GM12878 (cell line): ENCODE measurements around the gene ADCY10.

Experiments used
- CTCF ChIP-seq, 3 experiments: IDR thresholded peaks in 2 of 3; conservative IDR thresholded peaks in 1 of 3; 2 replicates each; pipeline ENCODE4 v1.5.1; 2011; ENCODE audit warnings: low read depth in 3 of 3, low read length in 3 of 3, mild to moderate bottlenecking in 3 of 3, control low read depth in 2 of 3, moderate library complexity in 2 of 3, inconsistent platforms in 1 of 3, mixed read lengths in 1 of 3; ENCODE audit not compliant: control insufficient read depth in 2 of 3, insufficient read depth in 1 of 3; ENCODE audit errors: extremely low read depth in 1 of 3
- DPF2 ChIP-seq: fragments of 450-650 bp; IDR thresholded peaks from 2 replicates; pipeline ENCODE4 v1.6.1; 2017; ENCODE audit warnings: mild to moderate bottlenecking
- NFIC ChIP-seq: IDR thresholded peaks from 2 replicates; pipeline ENCODE4 v1.6.1; 2012; ENCODE audit warnings: low read depth, mild to moderate bottlenecking, inconsistent platforms, low read length, moderate library complexity
- RBBP5 ChIP-seq: fragments of 200-600 bp; sonication (generic); conservative IDR thresholded peaks from 2 replicates; pipeline ENCODE4 v1.6.1; 2016
- WRNIP1 ChIP-seq: IDR thresholded peaks from 2 replicates; pipeline ENCODE4 v1.6.1; 2011; ENCODE audit warnings: low read depth, low read length, improper control_type of control experiment, borderline replicate concordance
- TF ChIP-seq, protein P1 (sequence below): fragments of 450-650 bp; conservative IDR thresholded peaks from 2 replicates; pipeline ENCODE4 v1.6.1; 2017; ENCODE audit warnings: mild to moderate bottlenecking, moderate library complexity

GRCh38 chr1:167890400-167890799 lies 23.5 kb downstream of the ADCY10 start:
- TF ChIP-seq WRNIP1 (no peak), NFIC (no peak), DPF2 (no peak), CTCF (IDR thresholded peaks at IDR 0.05 in 2 of 3, conservative IDR thresholded peaks at IDR 0.05 in 1 of 3; ENCODE audit: control insufficient read depth in 2 of 3, extremely low read depth in 1 of 3, insufficient read depth in 1 of 3, low read depth in 3 of 3, low read length in 3 of 3) (no peak), RBBP5 (no peak)
- TF ChIP-seq, protein P1, sequence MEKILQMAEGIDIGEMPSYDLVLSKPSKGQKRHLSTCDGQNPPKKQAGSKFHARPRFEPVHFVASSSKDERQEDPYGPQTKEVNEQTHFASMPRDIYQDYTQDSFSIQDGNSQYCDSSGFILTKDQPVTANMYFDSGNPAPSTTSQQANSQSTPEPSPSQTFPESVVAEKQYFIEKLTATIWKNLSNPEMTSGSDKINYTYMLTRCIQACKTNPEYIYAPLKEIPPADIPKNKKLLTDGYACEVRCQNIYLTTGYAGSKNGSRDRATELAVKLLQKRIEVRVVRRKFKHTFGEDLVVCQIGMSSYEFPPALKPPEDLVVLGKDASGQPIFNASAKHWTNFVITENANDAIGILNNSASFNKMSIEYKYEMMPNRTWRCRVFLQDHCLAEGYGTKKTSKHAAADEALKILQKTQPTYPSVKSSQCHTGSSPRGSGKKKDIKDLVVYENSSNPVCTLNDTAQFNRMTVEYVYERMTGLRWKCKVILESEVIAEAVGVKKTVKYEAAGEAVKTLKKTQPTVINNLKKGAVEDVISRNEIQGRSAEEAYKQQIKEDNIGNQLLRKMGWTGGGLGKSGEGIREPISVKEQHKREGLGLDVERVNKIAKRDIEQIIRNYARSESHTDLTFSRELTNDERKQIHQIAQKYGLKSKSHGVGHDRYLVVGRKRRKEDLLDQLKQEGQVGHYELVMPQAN: no peak
